Astrocyte (in vitro differentiated cells and primary cell): Measurements from ENCODE around the gene RANGAP1. TPM values are rescaled to one million over a fixed set of nuclear protein-coding genes. Genes with fewer than 3 reads are reported as not detected.
A peak's percentile ranks its signal among the peaks of the same experiment; 100 is the strongest.

ENCODE experiments used
- DNase-seq: peaks from one replicate; pipeline ENCODE4 v3.0.0-alpha.2; 2010; ENCODE audit warnings: low read depth
- FAIRE-seq: peaks from 2 replicates; lab custom pipeline; 2011; peaks lifted over from hg19 to GRCh38; lab: Jason Lieb, UNC
- H2AFZ ChIP-seq: 2 replicates; pipeline ENCODE4 v1.6.0; 2012; ENCODE audit warnings: low read depth, low read length, inconsistent platforms
- H3K27ac ChIP-seq: 2 replicates; pipeline ENCODE4 v1.5.1; 2011; ENCODE audit warnings: low read depth, low read length, inconsistent platforms
- H3K27me3 ChIP-seq: 2 replicates; pipeline ENCODE4 v1.6.0; 2011; ENCODE audit warnings: low read length, inconsistent platforms; ENCODE audit not compliant: insufficient read depth
- H3K36me3 ChIP-seq: 2 replicates; pipeline ENCODE4 v1.5.1; 2011; ENCODE audit warnings: low read length, inconsistent platforms; ENCODE audit not compliant: insufficient read depth
- H3K4me1 ChIP-seq: 2 replicates; pipeline ENCODE4 v1.5.1; 2011; ENCODE audit warnings: low read length, inconsistent platforms; ENCODE audit not compliant: insufficient read depth
- H3K4me2 ChIP-seq: 2 replicates; pipeline ENCODE4 v1.6.0; 2012; ENCODE audit warnings: low read length, inconsistent platforms
- H3K4me3 ChIP-seq: 2 replicates; pipeline ENCODE4 v1.5.1; 2011; ENCODE audit warnings: low read depth, mild to moderate bottlenecking, low read length, inconsistent platforms; ENCODE audit not compliant: insufficient read depth
- H3K79me2 ChIP-seq: 2 replicates; pipeline ENCODE4 v1.6.0; 2012; ENCODE audit warnings: mild to moderate bottlenecking, low read length, inconsistent platforms; ENCODE audit not compliant: insufficient read depth
- H3K9ac ChIP-seq: 2 replicates; pipeline ENCODE4 v1.6.0; 2012; ENCODE audit warnings: mild to moderate bottlenecking, low read length, inconsistent platforms
- H3K9me3 ChIP-seq: 2 replicates; pipeline ENCODE4 v1.5.1; 2012; ENCODE audit warnings: low read depth, mild to moderate bottlenecking, low read length, inconsistent platforms; ENCODE audit not compliant: insufficient read depth
- H4K20me1 ChIP-seq: 2 replicates; pipeline ENCODE4 v1.6.0; 2012; ENCODE audit warnings: low read length, inconsistent platforms; ENCODE audit not compliant: insufficient read depth
- H3K27ac Mint-ChIP-seq: one replicate; pipeline ENCODE4 v1.8.0; 2021; ENCODE audit warnings: mild to moderate bottlenecking, mixed read lengths; ENCODE audit not compliant: unreplicated experiment
- H3K27me3 Mint-ChIP-seq: one replicate; pipeline ENCODE4 v1.8.0; 2021; ENCODE audit warnings: low read depth, mixed read lengths; ENCODE audit not compliant: unreplicated experiment
- H3K36me3 Mint-ChIP-seq: one replicate; pipeline ENCODE4 v1.8.0; 2021; ENCODE audit warnings: low read depth, mixed read lengths; ENCODE audit not compliant: unreplicated experiment
- H3K4me1 Mint-ChIP-seq: one replicate; pipeline ENCODE4 v1.8.0; 2021; ENCODE audit warnings: low read depth, mixed read lengths; ENCODE audit not compliant: unreplicated experiment
- H3K4me3 Mint-ChIP-seq: one replicate; pipeline ENCODE4 v1.8.0; 2021; ENCODE audit warnings: mild to moderate bottlenecking, moderate library complexity, mixed read lengths; ENCODE audit not compliant: unreplicated experiment
- H3K9me3 Mint-ChIP-seq: one replicate; pipeline ENCODE4 v1.8.0; 2021; ENCODE audit warnings: mild to moderate bottlenecking, mixed read lengths; ENCODE audit not compliant: unreplicated experiment
- CTCF ChIP-seq: IDR thresholded peaks from 2 replicates; pipeline ENCODE4 v1.5.1; 2011; ENCODE audit warnings: low read depth, mild to moderate bottlenecking, inconsistent platforms, low read length, moderate library complexity; ENCODE audit not compliant: insufficient read depth
- EZH2 ChIP-seq: IDR thresholded peaks from 2 replicates; pipeline ENCODE4 v1.6.1; 2012; ENCODE audit warnings: mild to moderate bottlenecking, low read length, inconsistent platforms; ENCODE audit not compliant: insufficient read depth
- total RNA-seq: library from RNA; stranded (reverse); gene quantifications from 2 replicates; pipeline ENCODE4 v1.2.1, GENCODE V29; 2021

The RANGAP1 gene
- total RNA-seq, 1 donor from 2014 or later, result 77.8 TPM

DNA sequence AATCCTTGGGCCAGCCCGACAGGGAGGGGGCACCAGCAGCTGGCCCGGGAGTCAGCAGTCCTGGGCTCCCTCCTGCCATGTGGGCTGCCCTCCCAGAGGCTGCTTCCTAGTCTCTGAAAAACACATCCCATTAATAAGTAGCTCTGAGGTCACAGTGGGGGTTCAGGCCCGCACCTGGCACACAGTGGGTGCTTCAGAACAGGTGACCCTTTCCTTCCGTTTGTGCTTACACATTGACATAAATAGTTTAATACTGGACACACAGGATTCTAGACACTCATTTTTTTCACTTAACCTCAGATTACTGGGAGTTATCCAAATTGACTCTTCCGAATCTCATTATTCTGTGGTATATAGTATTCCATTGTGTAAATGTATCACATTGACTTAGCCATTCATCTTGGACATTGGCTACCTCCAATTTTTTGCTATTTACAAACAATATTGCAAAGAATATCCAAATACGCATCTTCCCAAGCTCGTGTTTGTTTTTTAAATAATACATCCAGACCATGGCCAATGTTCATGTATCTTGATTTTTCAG, 44.8 kb downstream of the RANGAP1 start:
- H2AFZ ChIP-seq, result no peak overlapping the region
- H3K4me3 ChIP-seq, result no peak overlapping the region
- H4K20me1 ChIP-seq, result peaks cover 5% of the 10 kb centered on the region
- peaks cover 3% of the 10 kb centered on the region for H3K4me1 ChIP-seq
- H3K4me2 ChIP-seq, result no peak overlapping the region
- no peaks in the 10 kb centered on the region for H3K4me1 Mint-ChIP-seq
- H3K79me2 ChIP-seq, result no peaks in the 10 kb centered on the region
- FAIRE-seq (no peak), DNase-seq (no peak)
- H3K36me3 Mint-ChIP-seq, result no peaks in the 10 kb centered on the region
- no peaks in the 10 kb centered on the region for H3K27me3 ChIP-seq
- TF ChIP-seq EZH2 (no peak), CTCF (no peak)
- H3K9ac ChIP-seq, result no peak overlapping the region
- H3K4me3 Mint-ChIP-seq, result no peak overlapping the region
- H3K27ac Mint-ChIP-seq, result no peak overlapping the region
- H3K9me3 Mint-ChIP-seq, result no peaks in the 10 kb centered on the region
- H3K36me3 ChIP-seq, result no peaks in the 10 kb centered on the region
- no peaks in the 10 kb centered on the region for H3K9me3 ChIP-seq
- no peak overlapping the region for H3K27ac ChIP-seq
- H3K27me3 Mint-ChIP-seq, result peaks cover 9% of the 10 kb centered on the region

GRCh38 chr22:41240377-41241132, 45.4 kb downstream of the RANGAP1 start, which contains the start of gene CHADL:
Gene CHADL (minus strand): TSS chr22:41240931. CDS start chr22:41240881, 50 bp downstream.
- no peak for DNase-seq
- Histone ChIP-seq H3K9ac (no peak within 1 kb of the TSS), H3K27ac (no peak within 1 kb of the TSS), H3K4me2 (no peak within 1 kb of the TSS), H3K9me3 (no peaks in the 10 kb centered on the region), H3K79me2 (no peaks in the 10 kb centered on the region), H3K4me3 (no peak within 1 kb of the TSS), H4K20me1 (peaks cover 2% of the 10 kb centered on the region), H3K27me3 (no peaks in the 10 kb centered on the region), H2AFZ (peak within 1 kb of the TSS; percentile 26), H3K4me1 (peaks cover 3% of the 10 kb centered on the region), H3K36me3 (no peaks in the 10 kb centered on the region)
- no peak for FAIRE-seq
- Mint-ChIP-seq H3K27ac (no peak within 1 kb of the TSS), H3K9me3 (no peaks in the 10 kb centered on the region), H3K36me3 (no peaks in the 10 kb centered on the region), H3K4me1 (no peaks in the 10 kb centered on the region), H3K4me3 (no peak within 1 kb of the TSS), H3K27me3 (peaks cover 12% of the 10 kb centered on the region)
- TF ChIP-seq CTCF (no peak), EZH2 (no peak)
